ENCODE data around the gene EHD3. TPM values are rescaled to one million over a fixed set of nuclear protein-coding genes. Genes with fewer than 3 reads are reported as not detected.

The EHD3 gene
- total RNA-seq, 1 experiment from 2014 or later, result 1.9 TPM

DNA sequence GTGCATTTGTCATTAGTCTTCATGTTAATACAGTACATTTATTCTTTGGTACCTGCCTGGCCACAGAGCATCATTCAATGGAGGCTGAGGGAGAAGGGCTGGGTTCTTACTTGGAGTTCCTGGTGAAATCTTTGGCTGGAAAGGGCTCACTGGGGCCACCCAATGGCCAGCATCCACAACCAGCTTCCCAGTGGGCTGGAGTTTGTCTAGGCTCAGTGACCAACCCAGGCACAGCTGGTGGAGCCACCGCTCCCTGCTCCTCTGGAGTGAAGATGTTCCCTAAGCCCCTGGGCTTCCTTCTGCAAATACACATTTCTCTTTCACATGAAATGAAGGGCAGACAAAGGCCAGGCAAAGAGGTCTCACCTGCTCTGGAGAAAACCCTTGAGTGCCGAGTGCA lies 34.4 kb downstream of the EHD3 start:
- no peak for DNase-seq
- no TSS peak for BruUV-seq (replicated peaks)
- POLR2A ChIA-PET (ENCODE audit: unreplicated experiment), result no interaction called here
- H3K36me3 ChIP-seq (ENCODE audit: low read depth), result no peaks in the 10 kb centered on the region
- H3K9me2 ChIP-seq (ENCODE audit: insufficient read depth), result no peaks in the 10 kb centered on the region
- H3K27ac ChIP-seq, result no peak overlapping the region
- H3F3A ChIP-seq (ENCODE audit: insufficient read depth, low read depth), result no peaks in the 10 kb centered on the region
- H2AFZ ChIP-seq, result no peak overlapping the region
- H3K79me2 ChIP-seq (ENCODE audit: low read depth), result no peaks in the 10 kb centered on the region
- no peaks in the 10 kb centered on the region for H3K4me1 ChIP-seq (replicated peaks; ENCODE audit: insufficient read depth)
- no peaks in the 10 kb centered on the region for H4K20me1 ChIP-seq (ENCODE audit: insufficient read depth)
- CTCF ChIA-PET, result no interaction called here
- H3K27me3 ChIP-seq (ENCODE audit: insufficient read depth, low read depth), result no peaks in the 10 kb centered on the region
- intact Hi-C loops (cut with micrococcal nuclease; ENCODE audit: unreplicated experiment), result no loop called here
- H3K9me3 ChIP-seq (ENCODE audit: insufficient read depth, low read depth), result no peaks in the 10 kb centered on the region
- H3K4me3 ChIP-seq, result no peak overlapping the region
- TF ChIP-seq, protein P1, sequence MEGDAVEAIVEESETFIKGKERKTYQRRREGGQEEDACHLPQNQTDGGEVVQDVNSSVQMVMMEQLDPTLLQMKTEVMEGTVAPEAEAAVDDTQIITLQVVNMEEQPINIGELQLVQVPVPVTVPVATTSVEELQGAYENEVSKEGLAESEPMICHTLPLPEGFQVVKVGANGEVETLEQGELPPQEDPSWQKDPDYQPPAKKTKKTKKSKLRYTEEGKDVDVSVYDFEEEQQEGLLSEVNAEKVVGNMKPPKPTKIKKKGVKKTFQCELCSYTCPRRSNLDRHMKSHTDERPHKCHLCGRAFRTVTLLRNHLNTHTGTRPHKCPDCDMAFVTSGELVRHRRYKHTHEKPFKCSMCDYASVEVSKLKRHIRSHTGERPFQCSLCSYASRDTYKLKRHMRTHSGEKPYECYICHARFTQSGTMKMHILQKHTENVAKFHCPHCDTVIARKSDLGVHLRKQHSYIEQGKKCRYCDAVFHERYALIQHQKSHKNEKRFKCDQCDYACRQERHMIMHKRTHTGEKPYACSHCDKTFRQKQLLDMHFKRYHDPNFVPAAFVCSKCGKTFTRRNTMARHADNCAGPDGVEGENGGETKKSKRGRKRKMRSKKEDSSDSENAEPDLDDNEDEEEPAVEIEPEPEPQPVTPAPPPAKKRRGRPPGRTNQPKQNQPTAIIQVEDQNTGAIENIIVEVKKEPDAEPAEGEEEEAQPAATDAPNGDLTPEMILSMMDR (conservative IDR thresholded peaks at IDR 0.05), result no peak
- TF ChIP-seq EZH2 (IDR thresholded peaks at IDR 0.05; ENCODE audit: low read depth), result no peak
- no peak overlapping the region for H3K4me2 ChIP-seq

DNA sequence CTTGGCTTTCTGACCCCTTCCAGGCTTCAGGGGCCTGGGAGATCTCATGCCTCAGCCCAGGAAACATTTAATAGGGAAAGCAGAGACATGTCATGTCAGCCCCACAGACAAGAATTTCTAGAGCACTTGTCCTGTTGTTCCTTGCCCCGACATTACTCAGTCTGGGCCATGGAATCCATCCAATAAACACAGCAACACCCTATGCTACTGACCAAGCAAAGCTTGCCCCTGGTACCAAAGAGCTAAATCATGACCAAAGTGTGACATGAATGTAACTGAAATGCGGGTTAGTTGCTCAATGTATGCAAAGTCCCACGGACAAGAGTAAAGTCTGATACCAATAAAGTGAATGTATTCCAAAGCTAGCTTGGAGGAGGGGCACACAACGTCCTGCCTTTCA lies 35.1 kb downstream of the EHD3 start:
- H3K27ac ChIP-seq, result no peak overlapping the region
- H4K20me1 ChIP-seq (ENCODE audit: insufficient read depth), result no peaks in the 10 kb centered on the region
- H3K36me3 ChIP-seq (ENCODE audit: low read depth), result no peaks in the 10 kb centered on the region
- BruUV-seq (replicated peaks), result no TSS peak
- H2AFZ ChIP-seq, result no peak overlapping the region
- H3K4me3 ChIP-seq, result no peak overlapping the region
- no peaks in the 10 kb centered on the region for H3F3A ChIP-seq (ENCODE audit: insufficient read depth, low read depth)
- H3K9me3 ChIP-seq (ENCODE audit: insufficient read depth, low read depth), result no peaks in the 10 kb centered on the region
- no peaks in the 10 kb centered on the region for H3K9me2 ChIP-seq (ENCODE audit: insufficient read depth)
- ChIA-PET CTCF (no interaction called here), POLR2A (ENCODE audit: unreplicated experiment) (no interaction called here)
- no peaks in the 10 kb centered on the region for H3K4me1 ChIP-seq (replicated peaks; ENCODE audit: insufficient read depth)
- no peak for DNase-seq
- H3K79me2 ChIP-seq (ENCODE audit: low read depth), result no peaks in the 10 kb centered on the region
- no peaks in the 10 kb centered on the region for H3K27me3 ChIP-seq (ENCODE audit: insufficient read depth, low read depth)
- TF ChIP-seq EZH2 (IDR thresholded peaks at IDR 0.05; ENCODE audit: low read depth), result no peak
- TF ChIP-seq, protein P1 (conservative IDR thresholded peaks at IDR 0.05), result no peak
- H3K4me2 ChIP-seq, result no peak overlapping the region
- intact Hi-C loops (cut with micrococcal nuclease; ENCODE audit: unreplicated experiment), result no loop called here

DNA sequence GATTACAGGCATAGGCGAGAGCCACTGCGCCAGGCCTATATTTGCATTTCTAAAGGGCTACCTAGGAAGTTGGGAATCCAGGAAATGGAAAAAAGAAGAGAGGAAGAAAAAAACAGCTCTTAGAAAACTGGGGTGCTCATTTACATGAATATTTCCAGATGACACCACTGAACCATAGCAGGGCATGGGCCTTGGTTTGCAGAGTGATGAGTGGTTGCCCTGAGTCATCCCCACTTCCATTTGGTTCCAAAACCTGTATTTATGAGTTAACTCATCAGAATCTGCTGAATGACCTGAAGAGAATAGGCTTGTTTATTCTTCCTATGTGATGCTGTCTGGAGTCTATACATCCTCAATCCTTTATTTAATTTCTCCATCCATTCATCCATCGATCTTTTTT lies 36.2 kb downstream of the EHD3 start:
- no peak overlapping the region for H3K27ac ChIP-seq
- H3K9me3 ChIP-seq (ENCODE audit: insufficient read depth, low read depth), result no peaks in the 10 kb centered on the region
- no peak overlapping the region for H3K4me2 ChIP-seq
- no peaks in the 10 kb centered on the region for H3K79me2 ChIP-seq (ENCODE audit: low read depth)
- H3K27me3 ChIP-seq (ENCODE audit: insufficient read depth, low read depth), result no peaks in the 10 kb centered on the region
- no peaks in the 10 kb centered on the region for H4K20me1 ChIP-seq (ENCODE audit: insufficient read depth)
- H3K9me2 ChIP-seq (ENCODE audit: insufficient read depth), result no peaks in the 10 kb centered on the region
- TF ChIP-seq EZH2 (IDR thresholded peaks at IDR 0.05; ENCODE audit: low read depth), result no peak
- TF ChIP-seq, protein P1 (conservative IDR thresholded peaks at IDR 0.05), result no peak
- POLR2A ChIA-PET (ENCODE audit: unreplicated experiment), result no interaction called here
- no peaks in the 10 kb centered on the region for H3K4me1 ChIP-seq (replicated peaks; ENCODE audit: insufficient read depth)
- no peaks in the 10 kb centered on the region for H3K36me3 ChIP-seq (ENCODE audit: low read depth)
- intact Hi-C loops (cut with micrococcal nuclease; ENCODE audit: unreplicated experiment), result no loop called here
- no peak overlapping the region for H2AFZ ChIP-seq
- DNase-seq, result no peak
- BruUV-seq (replicated peaks), result no TSS peak
- H3K4me3 ChIP-seq, result no peak overlapping the region
- no peaks in the 10 kb centered on the region for H3F3A ChIP-seq (ENCODE audit: insufficient read depth, low read depth)
- CTCF ChIA-PET, result no interaction called here
